GM20000 (cell line): Measurements from ENCODE around the gene PTPRK.

Source experiments
- DNase-seq: peaks from one replicate; pipeline ENCODE4 v3.0.0; 2012; ENCODE audit warnings: low spot score
- TF ChIP-seq, protein P1 (sequence below): IDR thresholded peaks from 2 replicates; pipeline ENCODE4 v1.5.1; 2012; ENCODE audit warnings: mild to moderate bottlenecking, control low read depth; ENCODE audit errors: extremely low read depth, missing control alignments

PTPRK gene

DNA sequence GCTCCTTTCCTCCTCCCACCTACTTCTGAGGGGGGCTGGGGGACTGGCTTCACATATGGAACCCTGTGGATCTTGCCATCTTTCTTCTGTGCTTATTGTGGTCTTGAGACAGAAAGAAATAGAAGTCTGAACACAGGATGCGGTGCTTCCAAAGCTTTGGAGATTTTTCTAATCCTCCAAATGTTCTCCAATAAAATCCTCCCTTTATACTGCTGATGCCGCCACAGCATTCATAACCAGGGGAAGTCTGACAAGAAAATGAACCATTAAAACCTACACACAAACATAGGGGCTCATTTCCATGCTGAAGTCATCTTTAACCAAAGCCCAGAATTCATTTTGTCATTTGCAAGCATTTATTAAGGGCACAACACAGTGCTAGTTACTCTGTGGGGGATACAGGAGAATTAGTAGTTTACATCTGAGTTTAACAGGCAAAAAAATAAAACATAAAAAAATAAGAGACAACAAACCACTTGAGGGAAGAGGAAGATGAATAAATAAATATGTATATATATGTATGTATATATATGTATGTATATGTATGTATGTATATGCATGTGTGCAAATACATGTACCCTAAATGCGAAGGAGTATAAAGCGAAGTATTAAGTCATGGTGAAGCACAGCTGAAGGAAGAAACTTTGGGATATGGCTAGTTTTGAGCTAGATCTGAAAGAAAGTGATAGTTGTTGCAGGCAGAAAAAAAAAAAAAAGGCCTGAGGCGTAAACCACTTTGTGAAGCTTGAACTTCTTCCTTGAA, 5.9 kb upstream of the PTPRK start:
- DNase-seq: no peak
- TF ChIP-seq, protein P1, sequence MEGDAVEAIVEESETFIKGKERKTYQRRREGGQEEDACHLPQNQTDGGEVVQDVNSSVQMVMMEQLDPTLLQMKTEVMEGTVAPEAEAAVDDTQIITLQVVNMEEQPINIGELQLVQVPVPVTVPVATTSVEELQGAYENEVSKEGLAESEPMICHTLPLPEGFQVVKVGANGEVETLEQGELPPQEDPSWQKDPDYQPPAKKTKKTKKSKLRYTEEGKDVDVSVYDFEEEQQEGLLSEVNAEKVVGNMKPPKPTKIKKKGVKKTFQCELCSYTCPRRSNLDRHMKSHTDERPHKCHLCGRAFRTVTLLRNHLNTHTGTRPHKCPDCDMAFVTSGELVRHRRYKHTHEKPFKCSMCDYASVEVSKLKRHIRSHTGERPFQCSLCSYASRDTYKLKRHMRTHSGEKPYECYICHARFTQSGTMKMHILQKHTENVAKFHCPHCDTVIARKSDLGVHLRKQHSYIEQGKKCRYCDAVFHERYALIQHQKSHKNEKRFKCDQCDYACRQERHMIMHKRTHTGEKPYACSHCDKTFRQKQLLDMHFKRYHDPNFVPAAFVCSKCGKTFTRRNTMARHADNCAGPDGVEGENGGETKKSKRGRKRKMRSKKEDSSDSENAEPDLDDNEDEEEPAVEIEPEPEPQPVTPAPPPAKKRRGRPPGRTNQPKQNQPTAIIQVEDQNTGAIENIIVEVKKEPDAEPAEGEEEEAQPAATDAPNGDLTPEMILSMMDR: no peak

DNA sequence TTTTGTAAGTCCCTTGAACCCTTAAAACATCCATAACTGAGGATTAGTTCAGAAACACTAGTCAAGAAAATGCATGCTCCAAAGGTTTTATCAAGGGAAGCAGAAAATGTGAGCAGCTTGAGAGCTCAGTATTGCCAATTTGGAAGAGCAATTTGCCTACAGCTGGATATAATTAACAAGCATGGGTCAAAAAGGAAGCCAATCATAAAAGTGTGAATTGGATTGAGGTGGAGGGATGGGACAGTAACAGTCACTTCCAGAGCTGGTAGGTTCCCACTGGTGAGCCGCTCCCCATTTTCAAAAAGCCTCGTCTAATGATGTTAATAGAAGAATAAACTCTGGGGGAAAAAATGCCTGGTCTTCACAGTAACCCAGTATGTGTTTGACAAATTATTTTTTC, 5.0 kb upstream of the PTPRK start:
- TF ChIP-seq, protein P1: no peak
- DNase-seq: no peak

DNA sequence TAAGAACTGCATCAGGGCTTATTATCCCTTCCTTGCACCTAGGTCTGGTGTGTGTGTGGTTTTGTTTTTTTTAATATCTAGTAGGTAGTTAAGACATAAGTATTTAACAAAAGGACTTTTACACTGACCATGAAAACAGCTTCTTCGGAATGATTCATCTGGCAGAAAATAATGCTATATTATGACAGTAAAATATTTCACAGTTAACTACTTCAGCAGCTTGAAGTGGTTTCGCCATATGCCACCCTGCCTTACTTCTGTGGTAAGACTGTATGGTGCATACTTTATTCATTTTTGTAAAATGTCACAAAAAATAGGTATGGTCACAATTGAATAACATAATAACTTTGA, 858 bp upstream of the PTPRK start:
- TF ChIP-seq, protein P1: no peak
- no peak for DNase-seq

DNA sequence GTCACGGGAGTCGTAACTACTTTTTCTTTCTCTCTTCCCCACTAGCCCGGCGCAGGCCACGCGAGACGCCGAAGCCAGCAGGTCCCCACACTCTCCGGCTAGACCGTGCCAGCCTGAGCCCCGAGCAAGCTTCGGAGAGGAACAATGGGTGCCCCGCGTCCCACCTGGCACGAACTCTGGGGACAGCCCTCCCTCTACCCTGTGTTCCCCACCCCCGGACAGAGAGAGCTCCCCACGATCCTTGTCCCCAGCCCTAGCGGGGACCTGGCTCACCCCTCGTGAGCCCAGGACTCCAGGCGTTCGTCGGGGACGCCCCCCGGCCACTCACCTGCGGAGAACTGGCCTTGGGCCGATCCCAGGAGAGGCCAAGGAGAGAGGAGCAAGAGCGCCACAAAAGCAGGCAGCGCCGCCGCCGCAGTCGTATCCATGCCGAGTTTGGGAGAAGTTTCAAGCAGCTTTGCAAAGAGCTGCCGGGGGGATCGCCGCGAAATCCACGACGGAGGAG, 416 bp downstream of the PTPRK start:
- DNase-seq: peak; percentile 37

DNA sequence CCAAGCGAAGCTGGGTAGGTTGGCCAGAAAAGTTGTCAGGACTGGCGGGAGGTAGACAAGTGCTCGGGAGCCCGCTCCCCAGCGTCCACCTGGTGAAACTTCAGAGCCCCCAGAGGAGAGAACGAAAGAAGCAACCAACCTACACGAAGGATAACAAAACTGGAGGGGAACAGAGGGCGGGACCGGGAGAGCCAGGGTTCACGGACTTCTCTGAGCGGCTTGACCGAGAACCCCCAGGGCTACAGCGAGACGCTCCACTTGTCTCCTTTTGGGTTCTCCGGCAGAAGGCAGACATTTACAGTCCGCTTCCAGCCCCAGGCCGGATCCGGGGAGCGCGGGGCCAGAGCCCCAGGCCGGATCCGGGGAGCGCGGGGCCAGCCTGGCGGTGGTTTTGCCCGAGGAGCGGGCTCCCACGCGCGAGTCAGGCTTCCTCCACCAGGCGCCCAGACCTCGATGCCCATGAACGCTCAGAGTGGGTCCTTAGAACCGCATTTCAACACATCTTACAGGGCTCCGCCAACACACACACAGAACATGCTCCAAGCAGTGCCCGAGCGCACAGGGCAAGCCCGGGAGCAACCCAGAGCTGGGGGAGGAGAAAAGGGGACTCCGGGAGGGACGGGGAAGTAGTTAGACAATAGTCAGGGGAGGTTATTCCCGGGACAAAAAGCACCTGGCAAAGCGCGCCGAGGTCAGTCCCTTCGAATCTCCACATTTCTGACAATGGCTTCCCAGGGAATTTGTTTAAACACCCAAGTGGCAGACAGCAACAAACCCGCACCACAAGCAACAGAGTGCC, 1.1 kb downstream of the PTPRK start:
- peak; percentile 19 for DNase-seq
- TF ChIP-seq, protein P1: no peak

More for the DNA sequence above, 416 bp downstream of the PTPRK start:
- TF ChIP-seq, protein P1: no peak

DNA sequence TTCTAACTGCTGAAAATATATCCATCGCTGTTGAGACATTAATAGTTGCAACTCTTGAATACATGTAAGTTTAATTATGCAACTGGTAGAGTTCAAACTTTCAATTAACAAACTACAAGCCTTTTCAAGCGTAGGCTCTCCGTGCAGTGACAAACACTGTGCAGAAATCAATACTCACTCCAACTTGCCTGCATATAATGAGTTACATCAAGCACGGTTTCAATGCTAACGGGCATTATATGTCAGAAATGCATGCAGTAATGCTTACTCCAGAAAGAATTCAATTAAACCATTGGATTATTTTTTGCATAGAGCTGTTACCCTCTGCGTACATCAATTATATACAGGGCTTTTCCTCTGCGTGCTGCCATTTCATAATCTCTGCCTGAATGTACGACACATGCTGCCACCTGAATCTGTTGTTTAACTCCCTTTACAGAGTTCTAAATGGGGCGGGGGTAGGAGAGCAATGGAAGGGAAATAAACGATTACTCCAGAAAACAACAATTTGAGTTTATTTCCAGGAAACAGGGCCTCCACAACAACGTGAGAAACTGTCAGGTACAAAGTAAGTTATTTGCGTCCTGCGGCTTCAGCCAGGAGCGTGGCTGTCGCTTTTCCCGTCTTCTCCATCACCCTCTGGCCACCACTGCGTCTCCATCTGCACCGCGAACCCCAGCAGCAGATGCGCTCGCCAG, 1.8 kb downstream of the PTPRK start:
- TF ChIP-seq, protein P1: no peak
- no peak for DNase-seq
